Endothelial cell (in vitro differentiated cells): Measurements from ENCODE around the gene FIBP. TPM values are rescaled to one million over a fixed set of nuclear protein-coding genes. Genes with fewer than 3 reads are reported as not detected.

Experiments used
- DNase-seq: peaks from one replicate; pipeline ENCODE4 v3.0.0; 2021; ENCODE audit warnings: low spot score
- H3K27ac Mint-ChIP-seq: one replicate; pipeline ENCODE4 v1.8.0; 2021; ENCODE audit warnings: mixed read lengths, inconsistent platforms; ENCODE audit not compliant: unreplicated experiment
- H3K27me3 Mint-ChIP-seq: one replicate; pipeline ENCODE4 v1.8.0; 2021; ENCODE audit warnings: mild to moderate bottlenecking, moderate library complexity, mixed read lengths, inconsistent platforms; ENCODE audit not compliant: unreplicated experiment
- H3K36me3 Mint-ChIP-seq: one replicate; pipeline ENCODE4 v1.8.0; 2021; ENCODE audit warnings: mild to moderate bottlenecking, low read depth, mixed read lengths, inconsistent platforms; ENCODE audit not compliant: unreplicated experiment
- H3K4me1 Mint-ChIP-seq: one replicate; pipeline ENCODE4 v1.8.0; 2021; ENCODE audit warnings: mild to moderate bottlenecking, mixed read lengths, inconsistent platforms; ENCODE audit not compliant: unreplicated experiment
- H3K4me3 Mint-ChIP-seq: one replicate; pipeline ENCODE4 v1.8.0; 2021; ENCODE audit warnings: mild to moderate bottlenecking, mixed read lengths, inconsistent platforms; ENCODE audit not compliant: unreplicated experiment
- H3K9me3 Mint-ChIP-seq: one replicate; pipeline ENCODE4 v1.8.0; 2021; ENCODE audit warnings: mixed read lengths, inconsistent platforms; ENCODE audit not compliant: unreplicated experiment
- CTCF ChIP-seq: fragments of 200-600 bp; sonication (generic); IDR thresholded peaks from one replicate; pipeline ENCODE4 v1.5.0; 2021; ENCODE audit warnings: antibody characterized with exemption; ENCODE audit not compliant: unreplicated experiment
- total RNA-seq: library from RNA; stranded (reverse); fragmentation: NEBNext Ultra II Directional; extraction: Animal tissue kit (Norgen Biotek cat#: 25700); gene quantifications from one replicate; pipeline ENCODE4 v1.2.1, GENCODE V29; 2021; ENCODE audit not compliant: unreplicated experiment

The FIBP gene
- total RNA-seq, 1 donor from 2014 or later = 75.6 TPM

- peak within 1 kb of the TSS; percentile 99 for H3K27ac Mint-ChIP-seq
- peaks cover 36% of the 10 kb centered on the region for H3K36me3 Mint-ChIP-seq
- peak within 1 kb of the TSS; percentile 96 for H3K4me3 Mint-ChIP-seq
- TF ChIP-seq CTCF = peak; percentile 85
- no peaks in the 10 kb centered on the region for H3K9me3 Mint-ChIP-seq
- H3K4me1 Mint-ChIP-seq = peaks cover 40% of the 10 kb centered on the region
- DNase-seq = peak; percentile 97
- H3K27me3 Mint-ChIP-seq = peaks cover 31% of the 10 kb centered on the region
Measured at GRCh38 chr11:65860278-65861164, 27.8 kb downstream of the FIBP start, which contains the start of gene MUS81. Gene MUS81 (plus strand): TSS chr11:65860433. CDS start chr11:65860754, 321 bp downstream.

- Mint-ChIP-seq H3K36me3 (peaks cover 36% of the 10 kb centered on the region), H3K4me1 (peaks cover 42% of the 10 kb centered on the region), H3K4me3 (peak overlapping the region; percentile 96), H3K9me3 (no peaks in the 10 kb centered on the region), H3K27ac (peak overlapping the region; percentile 99), H3K27me3 (peaks cover 34% of the 10 kb centered on the region)
- peak; percentile 45 for DNase-seq
- TF ChIP-seq CTCF = no peak
Measured at GRCh38 chr11:65859812-65860277, 28.4 kb downstream of the FIBP start.

DNA sequence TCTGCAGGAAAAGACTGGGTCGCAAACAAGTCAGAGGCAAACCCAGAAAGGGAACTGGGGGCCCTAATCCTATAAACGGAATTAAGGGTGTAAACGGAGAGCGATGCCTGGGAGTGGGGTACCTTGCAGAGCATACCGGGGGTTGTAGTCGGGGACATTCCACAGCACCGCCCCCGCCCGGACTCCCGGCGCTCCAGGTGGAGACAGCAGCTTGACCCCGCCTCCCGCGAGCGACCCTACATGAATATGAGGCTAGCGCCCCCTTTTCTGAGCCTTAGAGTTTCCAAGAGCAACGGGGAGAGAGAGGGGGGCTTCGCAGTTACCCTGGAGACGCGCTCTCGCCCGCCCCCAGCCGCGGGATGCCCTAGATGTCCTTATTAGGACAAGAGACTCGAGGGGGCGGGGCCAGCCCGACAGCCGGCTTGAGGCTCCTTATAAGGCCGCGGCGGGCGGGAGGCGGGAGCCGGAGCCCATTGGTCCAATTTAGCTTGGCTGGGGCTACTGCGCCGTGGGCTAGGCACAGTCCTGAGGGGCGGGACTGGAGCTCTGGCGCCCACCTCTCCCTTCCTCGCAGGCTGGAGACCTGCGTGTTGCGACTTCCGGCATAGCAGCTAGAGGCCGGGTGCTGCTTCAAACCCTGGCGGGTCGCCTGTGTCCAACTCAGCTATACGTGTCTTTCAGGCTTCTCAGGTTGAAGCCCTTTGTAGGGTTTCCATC is 29.0 kb downstream of the FIBP start:
- Mint-ChIP-seq H3K27ac (peak overlapping the region; percentile 99), H3K4me3 (peak overlapping the region; percentile 96), H3K4me1 (peaks cover 47% of the 10 kb centered on the region), H3K36me3 (peaks cover 42% of the 10 kb centered on the region), H3K27me3 (peaks cover 36% of the 10 kb centered on the region), H3K9me3 (no peaks in the 10 kb centered on the region)
- DNase-seq = peak; percentile 98
- peak; percentile 32 for TF ChIP-seq CTCF

- H3K9me3 Mint-ChIP-seq = no peaks in the 10 kb centered on the region
- TF ChIP-seq CTCF = no peak
- H3K4me3 Mint-ChIP-seq = peak overlapping the region; percentile 92
- peaks cover 44% of the 10 kb centered on the region for H3K36me3 Mint-ChIP-seq
- H3K27me3 Mint-ChIP-seq = peaks cover 38% of the 10 kb centered on the region
- H3K4me1 Mint-ChIP-seq = peaks cover 52% of the 10 kb centered on the region
- no peak for DNase-seq
- peak overlapping the region; percentile 97 for H3K27ac Mint-ChIP-seq
Measured at GRCh38 chr11:65858681-65859087, 29.6 kb downstream of the FIBP start.
